WTC11 (cell line): ENCODE data around the gene SAPCD2. TPM values are rescaled to one million over a fixed set of nuclear protein-coding genes. Genes with fewer than 3 reads are reported as not detected.
A peak's percentile ranks its signal among the peaks of the same experiment; 100 is the strongest.

Source experiments
- ATAC-seq: fragments of 200-7000 bp; cut with Tn5 transposase; 2 replicates; pipeline ENCODE4 v1.10.0; 2021; ENCODE audit warnings: mild to moderate bottlenecking, moderate library complexity
- CTCF ChIA-PET: fragments of 300-600 bp; sonication (Branson Sonifier 250); formaldehyde crosslinking; loops from one replicate; lab custom pipeline; 2021; ENCODE audit warnings: antibody characterized with exemption; lab: Charles Lee
- POLR2A ChIA-PET: fragments of 350-600 bp; sonication (Branson Sonifier 250); formaldehyde crosslinking; loops from one replicate; lab custom pipeline; 2021; ENCODE audit warnings: antibody characterized with exemption; lab: Charles Lee
- DNase-seq: peaks from one replicate; pipeline ENCODE4 v3.0.0; 2021; ENCODE audit warnings: low spot score
- H3K27ac Mint-ChIP-seq: 2 replicates; pipeline ENCODE4 v1.8.0; 2021; ENCODE audit warnings: mixed read lengths
- H3K27me3 Mint-ChIP-seq: 2 replicates; pipeline ENCODE4 v1.8.0; 2021; ENCODE audit warnings: low read depth, mild to moderate bottlenecking, moderate library complexity, mixed read lengths
- H3K36me3 Mint-ChIP-seq: 2 replicates; pipeline ENCODE4 v1.8.0; 2021; ENCODE audit warnings: mixed read lengths
- H3K4me1 Mint-ChIP-seq: 2 replicates; pipeline ENCODE4 v1.8.0; 2022; ENCODE audit warnings: mixed read lengths
- H3K4me3 Mint-ChIP-seq: 2 replicates; pipeline ENCODE4 v1.8.0; 2021; ENCODE audit warnings: mild to moderate bottlenecking, moderate library complexity, mixed read lengths
- H3K9me3 Mint-ChIP-seq: 2 replicates; pipeline ENCODE4 v1.8.0; 2021; ENCODE audit warnings: mixed read lengths
- ATF1 ChIP-seq: sonication (generic); formaldehyde crosslinking; IDR thresholded peaks from 2 replicates; pipeline ENCODE4 v1.8.1; 2023; ENCODE audit warnings: mild to moderate bottlenecking, moderate library complexity, missing genetic modification reagents
- CDX4 ChIP-seq: fragments of 250-450 bp; sonication (Bioruptor Pico); IDR thresholded peaks from 2 replicates; pipeline ENCODE4 v1.9.0; 2021; ENCODE audit warnings: moderate library complexity, mild to moderate bottlenecking, inconsistent platforms, borderline replicate concordance
- EMX1 ChIP-seq: fragments of 250-450 bp; sonication (Bioruptor Pico); IDR thresholded peaks from 2 replicates; pipeline ENCODE4 v1.8.0; 2021; ENCODE audit warnings: mild to moderate bottlenecking
- ETV6 ChIP-seq: sonication (generic); formaldehyde crosslinking; IDR thresholded peaks from 2 replicates; pipeline ENCODE4 v1.8.1; 2022; ENCODE audit warnings: mild to moderate bottlenecking, missing genetic modification reagents
- FOXJ3 ChIP-seq: sonication (generic); formaldehyde crosslinking; IDR thresholded peaks from 2 replicates; pipeline ENCODE4 v1.9.0; 2021; ENCODE audit warnings: missing genetic modification reagents, mild to moderate bottlenecking, borderline replicate concordance
- FOXP1 ChIP-seq: sonication (generic); formaldehyde crosslinking; IDR thresholded peaks from 2 replicates; pipeline ENCODE4 v1.8.0; 2022; ENCODE audit warnings: missing genetic modification reagents, mild to moderate bottlenecking, moderate library complexity, borderline replicate concordance
- GRHL2 ChIP-seq: fragments of 250-450 bp; sonication (Bioruptor Pico); IDR thresholded peaks from 2 replicates; pipeline ENCODE4 v1.8.0; 2022; ENCODE audit warnings: mild to moderate bottlenecking, moderate library complexity; ENCODE audit not compliant: insufficient replicate concordance, severe bottlenecking
- MYBL2 ChIP-seq: sonication (generic); formaldehyde crosslinking; IDR thresholded peaks from 2 replicates; pipeline ENCODE4 v1.8.1; 2023; ENCODE audit warnings: mild to moderate bottlenecking, moderate library complexity, missing genetic modification reagents
- NFE2L1 ChIP-seq: sonication (generic); formaldehyde crosslinking; IDR thresholded peaks from 2 replicates; pipeline ENCODE4 v1.8.1; 2023; ENCODE audit warnings: missing genetic modification reagents
- NFYB ChIP-seq: sonication (generic); formaldehyde crosslinking; conservative IDR thresholded peaks from 2 replicates; pipeline ENCODE4 v1.8.0; 2022; ENCODE audit warnings: low read depth, missing genetic modification reagents
- NR3C1 ChIP-seq: sonication (generic); formaldehyde crosslinking; conservative IDR thresholded peaks from 2 replicates; pipeline ENCODE4 v1.8.1; 2023; ENCODE audit warnings: low read depth, mild to moderate bottlenecking, missing genetic modification reagents
- SMAD3 ChIP-seq: sonication (generic); formaldehyde crosslinking; IDR thresholded peaks from 2 replicates; pipeline ENCODE4 v1.8.0; 2022; ENCODE audit warnings: missing genetic modification reagents, mild to moderate bottlenecking, borderline replicate concordance
- SP1 ChIP-seq: sonication (generic); formaldehyde crosslinking; conservative IDR thresholded peaks from 2 replicates; pipeline ENCODE4 v1.8.1; 2022; ENCODE audit warnings: missing genetic modification reagents
- TEAD1 ChIP-seq: sonication (generic); formaldehyde crosslinking; IDR thresholded peaks from 2 replicates; pipeline ENCODE4 v1.8.0; 2022; ENCODE audit warnings: mild to moderate bottlenecking, missing genetic modification reagents
- ZNF416 ChIP-seq: fragments of 250-450 bp; sonication (Bioruptor Pico); IDR thresholded peaks from 2 replicates; pipeline ENCODE4 v1.9.0; 2021; ENCODE audit warnings: mild to moderate bottlenecking, inconsistent platforms
- total RNA-seq: library from RNA; stranded (reverse); gene quantifications from 3 replicates; pipeline ENCODE4 v1.2.3, GENCODE V29; 2021
- TF ChIP-seq, protein P1 (sequence below): sonication (generic); formaldehyde crosslinking; IDR thresholded peaks from 2 replicates; pipeline ENCODE4 v1.8.1; 2023; ENCODE audit warnings: mild to moderate bottlenecking, missing genetic modification reagents, moderate library complexity

Gene SAPCD2
- total RNA-seq, 1 experiment from 2014 or later, result 67.0 TPM

DNA sequence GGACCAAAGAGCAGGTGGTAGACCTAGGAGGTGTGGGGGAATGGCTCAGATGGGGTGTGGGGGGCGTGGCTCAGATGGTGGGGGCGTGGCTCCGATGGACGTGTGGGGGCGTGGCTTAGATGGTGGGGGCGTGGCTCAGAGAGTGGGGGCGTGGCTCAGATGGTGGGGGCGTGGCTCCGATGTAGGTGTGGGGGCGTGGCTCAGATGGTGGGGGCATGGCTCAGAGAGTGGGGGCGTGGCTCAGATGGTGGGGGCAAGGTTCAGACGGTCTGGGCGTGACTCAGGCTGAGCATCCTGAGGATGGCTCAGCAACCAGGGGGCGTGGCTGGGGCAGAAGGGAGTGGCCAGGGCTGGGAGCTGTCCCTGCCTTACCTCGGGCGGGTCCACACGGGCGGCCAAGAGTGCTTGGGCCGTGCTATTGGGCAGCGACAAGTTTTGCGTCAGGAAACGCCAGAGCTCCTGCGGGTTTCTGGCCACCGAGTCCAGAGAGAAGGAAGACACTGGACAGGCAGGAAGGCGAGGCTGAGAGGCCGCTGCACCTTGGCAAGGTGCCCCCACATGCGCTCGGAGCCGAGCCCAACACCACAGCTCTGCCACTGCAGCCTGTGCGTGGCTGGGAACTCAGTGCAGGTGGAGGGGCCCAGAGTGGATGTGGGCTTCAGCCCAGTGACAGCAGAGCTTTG, 48.2 kb downstream of the SAPCD2 start:
- ATAC-seq (peak; percentile 96), DNase-seq (peak; percentile 98)
- Mint-ChIP-seq H3K4me1 (peaks cover under 1% of the 10 kb centered on the region; the same call in 1 of the 2 replicates), H3K9me3 (no peaks in the 10 kb centered on the region), H3K36me3 (peaks cover under 1% of the 10 kb centered on the region; the same call in 1 of the 2 replicates), H3K27ac (no peak overlapping the region; the same call in 1 of the 2 replicates), H3K27me3 (peaks cover 2% of the 10 kb centered on the region), H3K4me3 (no peak overlapping the region)
- POLR2A ChIA-PET, result interaction anchor here (0.5 to 1.1 kb wide), 2 partner anchors 10 to 44 kb away, joined by 3 read pairs; partner anchors contain the start of gene FUT7
- TF ChIP-seq SP1 (peak; percentile 90), FOXJ3 (CRISPR knock-in tag) (no peak)
- CTCF ChIA-PET, result interaction anchor here (0.6 to 3.9 kb wide), 20 partner anchors 8 to 222 kb away, joined by 3 to 38 read pairs (median 4); partner anchors contain the start of genes AJM1, CLIC3, FUT7 and GRIN1

- H3K27ac Mint-ChIP-seq, result no peak overlapping the region
Observed at GRCh38 chr9:137021568-137021978, 48.8 kb downstream of the SAPCD2 start.

GRCh38 chr9:137020771-137021567, 49.4 kb downstream of the SAPCD2 start:
- Mint-ChIP-seq H3K4me3 (no peak overlapping the region), H3K4me1 (no peaks in the 10 kb centered on the region; the same call in 1 of the 2 replicates), H3K27me3 (no peaks in the 10 kb centered on the region), H3K27ac (no peak overlapping the region), H3K9me3 (no peaks in the 10 kb centered on the region), H3K36me3 (peaks cover 7% of the 10 kb centered on the region)
- ChIA-PET POLR2A (no interaction called here), CTCF (interaction anchor here (0.8 to 3.9 kb wide), 9 partner anchors 9 to 216 kb away, joined by 3 to 38 read pairs (median 5); partner anchors contain the start of gene FUT7)
- TF ChIP-seq NR3C1 (CRISPR knock-in tag), result no peak
- no peak for TF ChIP-seq TEAD1 (CRISPR knock-in tag)
- no peak for TF ChIP-seq NFE2L1
- no peak for TF ChIP-seq SMAD3
- TF ChIP-seq ZNF416 (CRISPR knock-in tag), result no peak
- TF ChIP-seq SP1, result no peak
- no peak for TF ChIP-seq CDX4 (CRISPR knock-in tag)
- no peak for TF ChIP-seq ATF1
- TF ChIP-seq EMX1 (CRISPR knock-in tag), result no peak
- TF ChIP-seq, protein P1, sequence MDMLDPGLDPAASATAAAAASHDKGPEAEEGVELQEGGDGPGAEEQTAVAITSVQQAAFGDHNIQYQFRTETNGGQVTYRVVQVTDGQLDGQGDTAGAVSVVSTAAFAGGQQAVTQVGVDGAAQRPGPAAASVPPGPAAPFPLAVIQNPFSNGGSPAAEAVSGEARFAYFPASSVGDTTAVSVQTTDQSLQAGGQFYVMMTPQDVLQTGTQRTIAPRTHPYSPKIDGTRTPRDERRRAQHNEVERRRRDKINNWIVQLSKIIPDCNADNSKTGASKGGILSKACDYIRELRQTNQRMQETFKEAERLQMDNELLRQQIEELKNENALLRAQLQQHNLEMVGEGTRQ (CRISPR knock-in tag), result no peak
- TF ChIP-seq NFYB (CRISPR knock-in tag), result no peak
- TF ChIP-seq GRHL2 (CRISPR knock-in tag), result no peak
- ATAC-seq, result no peak
- no peak for DNase-seq

More at GRCh38 chr9:137021568-137021978, 48.8 kb downstream of the SAPCD2 start:
- no peaks in the 10 kb centered on the region; the same call in 1 of the 2 replicates for H3K4me1 Mint-ChIP-seq
- ChIA-PET POLR2A (interaction anchor here (1.1 kb wide), 1 partner anchor 43 kb away, joined by 3 read pairs; no protein-coding TSS in a partner anchor), CTCF (interaction anchor here (0.8 to 3.9 kb wide), 18 partner anchors 9 to 215 kb away, joined by 3 to 38 read pairs (median 6); partner anchors contain the start of genes FUT7, GRIN1, PAXX and SAPCD2)
- H3K4me3 Mint-ChIP-seq, result no peak overlapping the region
- no peak for ATAC-seq
- no peak for DNase-seq
- no peaks in the 10 kb centered on the region for H3K27me3 Mint-ChIP-seq
- TF ChIP-seq NFYB (CRISPR knock-in tag) (no peak), FOXP1 (CRISPR knock-in tag) (no peak), MYBL2 (CRISPR knock-in tag) (no peak), SMAD3 (no peak), ETV6 (CRISPR knock-in tag) (no peak)
- peaks cover 5% of the 10 kb centered on the region for H3K36me3 Mint-ChIP-seq
- H3K9me3 Mint-ChIP-seq, result no peaks in the 10 kb centered on the region
